Neural progenitor cell (in vitro differentiated cells): ENCODE results near the gene MORN3.

ENCODE experiments used
- CTCF ChIP-seq: fragments of 200-600 bp; sonication (generic); IDR thresholded peaks from 2 replicates; pipeline ENCODE4 v1.5.1; 2017; ENCODE audit warnings: antibody characterized with exemption, mild to moderate bottlenecking
- EZH2 ChIP-seq: fragments of 200-600 bp; sonication (generic); IDR thresholded peaks from 2 replicates; pipeline ENCODE4 v1.6.1; 2017; ENCODE audit warnings: antibody characterized with exemption, mild to moderate bottlenecking, moderate library complexity
- EZH2phosphoT487 ChIP-seq: fragments of 200-600 bp; sonication (generic); IDR thresholded peaks from 2 replicates; pipeline ENCODE4 v1.6.1; 2017; ENCODE audit warnings: antibody characterized with exemption

DNA sequence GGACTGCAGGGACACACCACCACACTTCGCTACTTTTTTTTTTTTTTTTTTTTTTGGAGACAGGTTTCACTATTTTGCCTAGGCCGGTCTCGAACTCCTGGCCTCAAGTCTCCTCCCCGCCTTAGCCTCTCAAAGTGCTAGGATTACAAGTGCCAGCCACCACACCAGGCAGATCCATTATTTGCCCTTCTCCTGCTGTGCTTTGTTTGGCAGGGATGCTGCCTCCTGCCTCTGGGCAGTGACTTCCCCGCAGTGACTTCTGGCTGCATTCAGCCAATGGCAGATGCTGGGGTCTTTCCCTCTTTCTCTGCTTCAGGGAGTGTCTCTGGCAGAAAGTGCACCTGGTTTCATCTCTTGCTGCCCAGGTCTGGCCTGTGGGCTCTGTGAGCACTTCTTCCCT, 6.7 kb upstream of the MORN3 start:
- no peak for TF ChIP-seq CTCF
- no peak for TF ChIP-seq EZH2
- TF ChIP-seq EZH2phosphoT487: no peak
